HCT116 (cell line): ENCODE measurements around the gene RLBP1. TPM values are rescaled to one million over a fixed set of nuclear protein-coding genes. Genes with fewer than 3 reads are reported as not detected.
A peak's percentile ranks its signal among the peaks of the same experiment; 100 is the strongest.

Source experiments
- ATAC-seq: fragments of 200-7000 bp; cut with Tn5 transposase; 2 replicates; pipeline ENCODE4 v1.9.1; 2020; ENCODE audit warnings: mild to moderate bottlenecking, moderate library complexity
- BruUV-seq: library from RNA; stranded (reverse); fragments of 400-500 nt; replicated peaks from 2 replicates; lab custom pipeline; 2021; lab: Mats Ljungman, UMichigan
- CTCF ChIA-PET: fragments of 300-600 bp; sonication (Branson Sonifier 250); formaldehyde crosslinking; loops from one replicate; lab custom pipeline; 2021; ENCODE audit warnings: antibody characterized with exemption; lab: Charles Lee
- POLR2A ChIA-PET: fragments of 300-600, 350-600 bp; sonication (Branson Sonifier 250); formaldehyde crosslinking; loops from one replicate; lab custom pipeline; 2021; ENCODE audit warnings: antibody characterized with exemption; lab: Charles Lee
- RAD21 ChIA-PET, 2 experiments: fragments of 300-600 bp; sonication (Branson Sonifier 250); formaldehyde crosslinking; loops; one replicate each; lab custom pipeline; 2023; ENCODE audit warnings: low total read pairs in 2 of 2; ENCODE audit not compliant: uncharacterized antibody in 2 of 2, unreplicated experiment in 2 of 2, low non-redundant PET in 1 of 2; lab: Charles Lee
- DNase-seq: peaks from one replicate; pipeline ENCODE4 v3.0.0-alpha.2; 2010; ENCODE audit warnings: low read depth, low spot score
- H2AFZ ChIP-seq: fragments of 200-600 bp; shearing (Covaris generic), sonication (generic); 2 replicates; pipeline ENCODE4 v1.6.1; 2017; ENCODE audit warnings: low read depth, mixed run types, mixed read lengths, antibody characterized with exemption, low read length; ENCODE audit not compliant: poor library complexity, severe bottlenecking
- H3K27ac ChIP-seq: 2 replicates; pipeline ENCODE4 v1.5.1; 2012; ENCODE audit warnings: low read depth, low read length
- H3K27me3 ChIP-seq: fragments of 200-600 bp; sonication (generic); 2 replicates; pipeline ENCODE4 v1.6.1; 2016; ENCODE audit warnings: mixed run types, low read length, mixed read lengths; ENCODE audit not compliant: insufficient read depth
- H3K36me3 ChIP-seq, 2 experiments: fragments of 200-500 bp in 1 of 2; fragments of 200-600 bp in 1 of 2; sonication (Bioruptor generic) in 1 of 2; sonication (generic) in 1 of 2; 2 replicates each; pipeline versions ENCODE4 v1.5.1 to v1.6.1; 2014 to 2016; ENCODE audit warnings: low read length in 2 of 2, inconsistent platforms in 1 of 2, mixed read lengths in 1 of 2, mixed run types in 1 of 2; ENCODE audit not compliant: insufficient read depth in 2 of 2, control insufficient read depth in 1 of 2
- H3K4me1 ChIP-seq, 2 experiments: fragments of 200-600 bp in 1 of 2; sonication (generic) in 1 of 2; 2 replicates each; pipeline versions ENCODE4 v1.5.1 to v1.6.1; 2012 to 2017; ENCODE audit warnings: low read length in 2 of 2, inconsistent platforms in 1 of 2, mild to moderate bottlenecking in 1 of 2, mixed read lengths in 1 of 2, mixed run types in 1 of 2, moderate library complexity in 1 of 2; ENCODE audit not compliant: insufficient read depth in 2 of 2, control insufficient read depth in 1 of 2
- H3K4me2 ChIP-seq: fragments of 200-600 bp; sonication (generic); 2 replicates; pipeline ENCODE4 v1.6.1; 2017; ENCODE audit warnings: mixed run types, low read length, mixed read lengths
- H3K4me3 ChIP-seq, 2 experiments: fragments of 200-600 bp in 1 of 2; sonication (generic) in 1 of 2; replicated peaks in 1 of 2; 2 replicates each; pipeline ENCODE4 v1.5.1; 2011 to 2016; ENCODE audit warnings: low read length in 2 of 2, control low read depth in 1 of 2, low read depth in 1 of 2, mild to moderate bottlenecking in 1 of 2, mixed read lengths in 1 of 2, mixed run types in 1 of 2
- H3K79me2 ChIP-seq: fragments of 200-600 bp; sonication (generic); 2 replicates; pipeline ENCODE4 v1.6.1; 2017; ENCODE audit warnings: mild to moderate bottlenecking, mixed run types, low read length, moderate library complexity, mixed read lengths; ENCODE audit not compliant: insufficient read depth
- H3K9ac ChIP-seq: fragments of 200-600 bp; sonication (generic); 2 replicates; pipeline ENCODE4 v1.6.1; 2016; ENCODE audit warnings: low read length, mixed read lengths
- H3K9me2 ChIP-seq: fragments of 200-600 bp; sonication (generic), shearing (Covaris generic); 2 replicates; pipeline ENCODE4 v1.6.1; 2017; ENCODE audit warnings: mixed run types, mild to moderate bottlenecking, moderate library complexity; ENCODE audit not compliant: insufficient read depth
- H3K9me3 ChIP-seq, 2 experiments: fragments of 200-500 bp in 1 of 2; fragments of 200-600 bp in 1 of 2; sonication (Bioruptor generic) in 1 of 2; sonication (generic) in 1 of 2; 2 replicates each; pipeline ENCODE4 v1.6.1; 2014 to 2017; ENCODE audit warnings: low read length in 2 of 2, mixed read lengths in 2 of 2, inconsistent platforms in 1 of 2, low read depth in 1 of 2, mild to moderate bottlenecking in 1 of 2, mixed run types in 1 of 2, moderate library complexity in 1 of 2; ENCODE audit not compliant: control insufficient read depth in 1 of 2, insufficient read depth in 1 of 2
- H4K20me1 ChIP-seq: fragments of 200-600 bp; sonication (generic), shearing (Covaris generic); 2 replicates; pipeline ENCODE4 v1.6.1; 2017; ENCODE audit warnings: mixed run types, mild to moderate bottlenecking, moderate library complexity; ENCODE audit not compliant: insufficient read depth
- ATF3 ChIP-seq: IDR thresholded peaks from 2 replicates; pipeline ENCODE4 v1.6.1; 2012
- CEBPB ChIP-seq: IDR thresholded peaks from 2 replicates; pipeline ENCODE4 v1.6.1; 2012; ENCODE audit warnings: low read depth
- EGR1 ChIP-seq: IDR thresholded peaks from 2 replicates; pipeline ENCODE4 v1.6.1; 2012; ENCODE audit warnings: low read depth
- EZH2 ChIP-seq: fragments of 200-600 bp; sonication (generic); IDR thresholded peaks from 2 replicates; pipeline ENCODE4 v1.6.1; 2017; ENCODE audit warnings: antibody characterized with exemption, mixed run types
- EZH2phosphoT487 ChIP-seq: fragments of 200-600 bp; IDR thresholded peaks from 2 replicates; pipeline ENCODE4 v1.6.1; 2018; ENCODE audit warnings: antibody characterized with exemption, borderline replicate concordance
- FOSL1 ChIP-seq: IDR thresholded peaks from 2 replicates; pipeline ENCODE4 v1.6.1; 2012; ENCODE audit warnings: low read depth
- JUND ChIP-seq: IDR thresholded peaks from 2 replicates; pipeline ENCODE4 v1.6.1; 2012
- MAX ChIP-seq: IDR thresholded peaks from 2 replicates; pipeline ENCODE4 v1.6.1; 2012
- POLR2A ChIP-seq: IDR thresholded peaks from 2 replicates; pipeline ENCODE4 v1.7.0; 2011; ENCODE audit warnings: borderline replicate concordance; ENCODE audit not compliant: insufficient read depth, insufficient read length; ENCODE audit errors: extremely low read depth
- POLR2AphosphoS5 ChIP-seq: IDR thresholded peaks from 2 replicates; pipeline ENCODE4 v1.6.1; 2011; ENCODE audit warnings: mild to moderate bottlenecking, low read depth, low read length, moderate library complexity
- REST ChIP-seq: IDR thresholded peaks from 2 replicates; pipeline ENCODE4 v1.6.1; 2012; ENCODE audit warnings: low read depth
- SIN3A ChIP-seq: IDR thresholded peaks from 2 replicates; pipeline ENCODE4 v1.6.1; 2012; ENCODE audit warnings: low read depth
- SP1 ChIP-seq: IDR thresholded peaks from 2 replicates; pipeline ENCODE4 v1.6.1; 2012; ENCODE audit warnings: low read depth
- SRF ChIP-seq: IDR thresholded peaks from 2 replicates; pipeline ENCODE4 v1.6.1; 2012; ENCODE audit warnings: low read depth
- TCF7L2 ChIP-seq: IDR thresholded peaks from 2 replicates; pipeline ENCODE4 v1.7.0; 2011; ENCODE audit warnings: borderline replicate concordance, inconsistent platforms; ENCODE audit not compliant: insufficient read depth, insufficient read length; ENCODE audit errors: extremely low read depth
- YY1 ChIP-seq: IDR thresholded peaks from 2 replicates; pipeline ENCODE4 v1.6.1; 2011; ENCODE audit warnings: low read length, low read depth, moderate library complexity, mild to moderate bottlenecking; ENCODE audit not compliant: insufficient replicate concordance; ENCODE audit errors: extremely low read depth
- ZFX ChIP-seq: fragments of 450-650 bp; IDR thresholded peaks from 2 replicates; pipeline ENCODE4 v1.6.1; 2017
- intact Hi-C: fragments of 100-400 bp; cut with micrococcal nuclease; formaldehyde crosslinking; loops from 2 replicates; pipeline ENCODE4 v1.10.0; 2022
- total RNA-seq: library from RNA; stranded (reverse); gene quantifications from one replicate; pipeline ENCODE4 v1.2.1, GENCODE V29; 2021; ENCODE audit not compliant: unreplicated experiment
- TF ChIP-seq, protein P1 (sequence below), 3 experiments: fragments of 200-600 bp in 1 of 3; sonication (generic) in 1 of 3; IDR thresholded peaks in 2 of 3; conservative IDR thresholded peaks in 1 of 3; 2 replicates each; pipeline ENCODE4 v1.5.1; 2012 to 2017; ENCODE audit warnings: low read depth in 2 of 3, low read length in 2 of 3, antibody characterized with exemption in 1 of 3, borderline replicate concordance in 1 of 3, control low read depth in 1 of 3, mild to moderate bottlenecking in 1 of 3, mixed read lengths in 1 of 3, mixed run types in 1 of 3, moderate library complexity in 1 of 3; ENCODE audit not compliant: insufficient read depth in 1 of 3

The RLBP1 gene
- total RNA-seq, 1 experiment from 2014 or later, result 0.12 TPM

GRCh38 chr15:89168316-89168833 lies 53.0 kb downstream of the RLBP1 start:
- BruUV-seq, result no TSS peak
- Histone ChIP-seq H3K9me2 (no peaks in the 10 kb centered on the region), H3K27ac (peak overlapping the region; percentile 79), H3K36me3 (no peaks in the 10 kb centered on the region), H2AFZ (no peak overlapping the region), H3K27me3 (no peaks in the 10 kb centered on the region), H3K79me2 (no peaks in the 10 kb centered on the region), H3K9ac (peak overlapping the region; percentile 29; the same call in 1 of the 2 replicates), H3K9me3 (no peaks in the 10 kb centered on the region), H3K4me2 (peak overlapping the region; percentile 56), H3K4me3 (peak overlapping the region in 1 of 2 experiments; percentile 18; a peak in 1 of 4 replicates), H3K4me1 (peaks cover 22 to 37% of the 10 kb centered on the region in 2 experiments), H4K20me1 (no peaks in the 10 kb centered on the region)
- POLR2A ChIA-PET, result interaction anchor here (0.6 to 1.2 kb wide), 2 partner anchors 257 to 530 kb away, joined by 3 read pairs; partner anchors contain the start of gene ISG20
- no peak for TF ChIP-seq YY1
- no peak for TF ChIP-seq EZH2
- TF ChIP-seq POLR2AphosphoS5, result no peak
- no peak for TF ChIP-seq FOSL1
- TF ChIP-seq JUND, result no peak
- TF ChIP-seq REST, result no peak
- no peak for TF ChIP-seq ATF3
- no peak for TF ChIP-seq TCF7L2
- no peak for TF ChIP-seq SIN3A
- TF ChIP-seq SRF, result no peak
- TF ChIP-seq POLR2A, result no peak
- no peak for TF ChIP-seq EZH2phosphoT487
- TF ChIP-seq SP1, result no peak
- no peak for TF ChIP-seq MAX
- TF ChIP-seq EGR1, result no peak
- TF ChIP-seq CEBPB, result no peak
- TF ChIP-seq, protein P1, sequence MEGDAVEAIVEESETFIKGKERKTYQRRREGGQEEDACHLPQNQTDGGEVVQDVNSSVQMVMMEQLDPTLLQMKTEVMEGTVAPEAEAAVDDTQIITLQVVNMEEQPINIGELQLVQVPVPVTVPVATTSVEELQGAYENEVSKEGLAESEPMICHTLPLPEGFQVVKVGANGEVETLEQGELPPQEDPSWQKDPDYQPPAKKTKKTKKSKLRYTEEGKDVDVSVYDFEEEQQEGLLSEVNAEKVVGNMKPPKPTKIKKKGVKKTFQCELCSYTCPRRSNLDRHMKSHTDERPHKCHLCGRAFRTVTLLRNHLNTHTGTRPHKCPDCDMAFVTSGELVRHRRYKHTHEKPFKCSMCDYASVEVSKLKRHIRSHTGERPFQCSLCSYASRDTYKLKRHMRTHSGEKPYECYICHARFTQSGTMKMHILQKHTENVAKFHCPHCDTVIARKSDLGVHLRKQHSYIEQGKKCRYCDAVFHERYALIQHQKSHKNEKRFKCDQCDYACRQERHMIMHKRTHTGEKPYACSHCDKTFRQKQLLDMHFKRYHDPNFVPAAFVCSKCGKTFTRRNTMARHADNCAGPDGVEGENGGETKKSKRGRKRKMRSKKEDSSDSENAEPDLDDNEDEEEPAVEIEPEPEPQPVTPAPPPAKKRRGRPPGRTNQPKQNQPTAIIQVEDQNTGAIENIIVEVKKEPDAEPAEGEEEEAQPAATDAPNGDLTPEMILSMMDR (IDR thresholded peaks at IDR 0.05 in 2 of 3, conservative IDR thresholded peaks at IDR 0.05 in 1 of 3; ENCODE audit: borderline replicate concordance in 1 of 3, insufficient read depth in 1 of 3, low read depth in 2 of 3, low read length in 2 of 3), result no peak
- TF ChIP-seq ZFX, result no peak
- intact Hi-C loops, result no loop called here
- ATAC-seq (no peak), DNase-seq (no peak)
- CTCF ChIA-PET, result interaction anchor here (0.9 to 2.9 kb wide), 7 partner anchors 10 to 290 kb away, joined by 4 to 20 read pairs (median 9); no protein-coding TSS in a partner anchor
- RAD21 ChIA-PET, result no interaction called here
